LNCaP clone FGC (cell line): ENCODE data around the gene USP2.

Experiments
- DNase-seq: peaks from one replicate; pipeline ENCODE4 v3.0.0-alpha.2; 2011; ENCODE audit warnings: low read depth
- H3K4me3 ChIP-seq: 2 replicates; pipeline ENCODE4 v1.5.1; 2011; ENCODE audit warnings: mild to moderate bottlenecking, low read depth, low read length, control low read depth
- TF ChIP-seq, protein P1 (sequence below): IDR thresholded peaks from 2 replicates; pipeline ENCODE4 v1.5.1; 2012; ENCODE audit warnings: mild to moderate bottlenecking; ENCODE audit not compliant: control insufficient read depth, insufficient read depth; ENCODE audit errors: extremely low read depth

Gene USP2

GRCh38 chr11:119377112-119377901 is 4.2 kb downstream of the USP2 start:
- no peak for DNase-seq
- H3K4me3 ChIP-seq: no peak overlapping the region
- TF ChIP-seq, protein P1, sequence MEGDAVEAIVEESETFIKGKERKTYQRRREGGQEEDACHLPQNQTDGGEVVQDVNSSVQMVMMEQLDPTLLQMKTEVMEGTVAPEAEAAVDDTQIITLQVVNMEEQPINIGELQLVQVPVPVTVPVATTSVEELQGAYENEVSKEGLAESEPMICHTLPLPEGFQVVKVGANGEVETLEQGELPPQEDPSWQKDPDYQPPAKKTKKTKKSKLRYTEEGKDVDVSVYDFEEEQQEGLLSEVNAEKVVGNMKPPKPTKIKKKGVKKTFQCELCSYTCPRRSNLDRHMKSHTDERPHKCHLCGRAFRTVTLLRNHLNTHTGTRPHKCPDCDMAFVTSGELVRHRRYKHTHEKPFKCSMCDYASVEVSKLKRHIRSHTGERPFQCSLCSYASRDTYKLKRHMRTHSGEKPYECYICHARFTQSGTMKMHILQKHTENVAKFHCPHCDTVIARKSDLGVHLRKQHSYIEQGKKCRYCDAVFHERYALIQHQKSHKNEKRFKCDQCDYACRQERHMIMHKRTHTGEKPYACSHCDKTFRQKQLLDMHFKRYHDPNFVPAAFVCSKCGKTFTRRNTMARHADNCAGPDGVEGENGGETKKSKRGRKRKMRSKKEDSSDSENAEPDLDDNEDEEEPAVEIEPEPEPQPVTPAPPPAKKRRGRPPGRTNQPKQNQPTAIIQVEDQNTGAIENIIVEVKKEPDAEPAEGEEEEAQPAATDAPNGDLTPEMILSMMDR: no peak

DNA sequence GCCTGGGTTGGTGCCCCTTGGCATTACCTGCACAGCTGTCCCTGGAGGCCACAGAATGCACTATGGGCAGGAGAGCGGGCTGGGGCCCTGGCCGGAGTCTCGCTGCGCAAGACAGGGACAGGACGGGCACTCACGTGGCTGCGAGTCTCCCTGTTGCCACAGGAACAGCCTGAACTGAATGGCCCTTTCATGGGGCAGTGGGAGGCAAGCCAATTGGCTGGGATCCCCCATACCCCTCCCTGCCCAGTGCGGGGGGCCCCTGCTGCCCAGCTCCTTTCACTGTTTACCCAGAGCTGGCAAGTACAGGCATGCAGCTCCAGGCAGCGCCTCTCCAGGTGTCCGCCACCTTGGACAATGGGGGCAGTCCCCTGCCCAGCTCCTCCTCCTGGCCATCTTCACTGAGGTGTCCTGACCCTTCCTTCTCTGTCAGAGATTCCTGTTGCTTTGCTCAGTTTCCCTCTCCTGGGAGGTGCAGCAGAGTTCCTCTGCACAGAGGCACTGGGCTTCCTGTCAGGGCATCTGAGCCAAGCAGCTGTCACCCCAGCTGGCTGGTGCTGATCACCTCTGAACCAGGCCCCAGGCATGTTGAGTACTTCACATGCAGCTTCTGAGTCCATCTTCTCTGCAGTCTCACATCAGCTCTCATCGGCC is 5.2 kb downstream of the USP2 start:
- H3K4me3 ChIP-seq: no peak overlapping the region
- DNase-seq: no peak
- TF ChIP-seq, protein P1: no peak

- TF ChIP-seq, protein P1: no peak
- H3K4me3 ChIP-seq: no peak overlapping the region
- DNase-seq: no peak
Measured at GRCh38 chr11:119375337-119376196, 5.9 kb downstream of the USP2 start.

DNA sequence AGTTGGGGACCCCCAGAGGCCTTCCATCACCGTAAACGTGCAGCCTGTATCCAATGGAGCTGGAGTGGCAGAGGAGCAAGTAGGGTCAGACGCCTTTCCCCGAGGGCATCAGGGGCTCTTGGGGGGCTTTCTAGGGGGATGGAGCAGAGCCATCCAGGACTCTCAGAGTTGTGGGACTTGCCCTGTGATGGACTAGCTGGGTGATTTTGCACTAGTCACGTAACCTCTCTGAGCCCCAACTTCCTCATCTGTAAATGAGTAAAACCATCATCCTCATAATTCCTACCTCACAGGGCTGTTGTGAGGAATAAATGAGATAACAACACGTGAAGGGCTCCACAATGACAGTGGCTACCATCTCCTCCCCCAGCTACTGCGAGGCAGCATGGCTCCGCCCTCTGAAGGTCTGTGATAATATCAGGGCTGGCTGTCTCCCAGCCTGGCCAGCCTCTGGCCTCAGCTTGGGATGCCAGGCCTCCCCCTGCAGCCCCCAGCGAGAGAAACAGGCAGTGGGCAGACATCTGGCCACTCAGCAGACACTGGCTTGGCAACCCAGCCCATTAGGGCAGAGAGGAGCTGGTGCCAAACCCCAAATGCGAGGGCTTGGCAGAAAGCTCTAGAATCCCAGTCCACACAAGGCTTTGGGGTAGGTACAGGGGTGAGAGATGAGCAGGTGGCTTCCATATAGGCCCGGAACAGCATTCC is 6.7 kb downstream of the USP2 start:
- TF ChIP-seq, protein P1: no peak
- no peak for DNase-seq
- H3K4me3 ChIP-seq: no peak overlapping the region

DNA sequence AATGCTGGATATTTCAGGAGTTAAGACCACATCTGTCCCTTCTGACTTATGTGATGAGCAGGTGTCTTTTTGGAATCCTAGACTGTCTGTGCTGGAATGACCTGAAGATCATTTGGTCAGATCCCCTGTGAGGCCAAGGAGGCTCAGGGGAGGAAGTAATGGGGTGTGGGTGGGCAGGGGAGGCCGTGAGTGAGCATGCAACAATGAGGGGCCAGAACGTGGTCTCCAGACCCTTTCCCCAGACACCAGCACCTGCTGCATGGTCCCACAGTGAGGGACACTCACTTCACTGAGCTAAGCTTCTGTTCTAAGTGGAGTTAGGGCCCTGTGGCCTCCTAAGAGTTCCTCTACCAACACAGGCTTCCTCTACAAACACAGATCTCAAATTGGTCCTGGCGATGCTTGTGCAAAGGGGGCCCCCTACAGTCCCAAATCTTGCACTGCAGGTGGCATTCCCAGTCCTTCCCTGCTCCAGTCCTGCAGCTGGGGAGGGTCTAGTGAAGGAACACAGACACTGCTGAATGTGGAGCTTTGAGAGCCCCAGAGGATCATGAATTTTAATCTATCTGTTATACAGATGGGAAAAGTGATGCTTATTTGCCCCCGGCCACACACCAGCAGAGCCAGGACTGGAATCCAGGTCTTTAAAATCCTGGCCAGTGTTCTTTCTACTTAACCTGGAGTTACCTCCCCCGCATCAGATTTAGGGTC is 7.4 kb downstream of the USP2 start:
- no peak for DNase-seq
- TF ChIP-seq, protein P1: peak; percentile 85
- no peak overlapping the region for H3K4me3 ChIP-seq
